ENCODE data around the gene PAGE2B. TPM values are rescaled to one million over a fixed set of nuclear protein-coding genes. Genes with fewer than 3 reads are reported as not detected.

The PAGE2B gene
- total and polyA plus RNA-seq, 9 of the 15 experiments (the other 6 are each of a cell fraction or from before 2014, with no cell fraction given) = 1.8 to 36.0 (median 16.5) TPM

DNA sequence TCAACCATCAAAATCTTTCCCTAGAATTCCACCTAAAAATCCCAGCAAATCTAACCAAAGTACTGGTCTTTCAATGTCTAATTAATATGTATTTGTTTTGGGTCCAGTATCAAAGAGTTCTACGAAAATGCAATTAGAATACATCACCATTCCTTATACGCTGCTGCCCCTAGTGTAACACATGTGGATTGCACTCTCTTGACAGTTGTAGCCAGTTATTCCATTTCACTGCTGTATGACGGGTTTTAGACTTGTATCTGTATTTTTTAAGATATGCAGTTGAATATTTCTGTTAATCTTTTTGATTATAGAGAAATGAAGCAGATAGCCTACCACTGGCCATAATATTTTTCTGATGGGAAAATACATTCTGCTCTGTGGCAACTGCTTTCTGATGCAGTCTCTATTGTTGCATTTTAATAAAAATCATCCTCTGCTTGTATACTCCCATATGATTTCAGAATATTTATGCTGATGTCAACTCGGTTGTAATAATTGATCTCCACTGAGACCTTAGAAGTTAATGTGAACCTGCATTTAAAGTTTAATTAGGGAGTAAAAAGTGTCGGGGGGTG, 17.1 kb upstream of the PAGE2B start:
- in situ Hi-C loops (cut with MboI) = loop anchor here (25.0 kb wide), 1 partner anchor 420 kb away; no protein-coding TSS in a partner anchor
- Histone ChIP-seq H2AFZ (ENCODE audit: low read depth, low read length) (peak overlapping the region; percentile 32; the same call in 1 of the 2 replicates), H3K79me2 (ENCODE audit: control insufficient read depth, insufficient read depth, low read length) (no peaks in the 10 kb centered on the region), H3K9me3 (replicated peaks; ENCODE audit: control insufficient read depth, insufficient read depth, low read depth, low read length) (peaks cover 2% of the 10 kb centered on the region; the same call in 1 of the 2 replicates), H3K36me3 (ENCODE audit: control insufficient read depth, insufficient read depth, low read length) (no peaks in the 10 kb centered on the region), H3K4me1 (replicated peaks in 1 of 2; ENCODE audit: control insufficient read depth in 2 of 2, insufficient read depth in 2 of 2, low read length in 2 of 2) (peaks cover 0 to 2% of the 10 kb centered on the region in 2 experiments; a peak in 2 of 5 replicates), H3K27me3 (ENCODE audit: control insufficient read depth in 2 of 2, insufficient read depth in 2 of 2, low read length in 2 of 2) (no peaks in the 10 kb centered on the region), H4K20me1 (replicated peaks; ENCODE audit: control insufficient read depth, insufficient read depth, low read length) (no peaks in the 10 kb centered on the region), H3K9me1 (ENCODE audit: control insufficient read depth, insufficient read depth, low read length) (no peaks in the 10 kb centered on the region), H3K9ac (ENCODE audit: insufficient read depth in 1 of 2, low read depth in 2 of 2, low read length in 2 of 2) (no peak overlapping the region), H3K4me2 (ENCODE audit: insufficient read depth, low read length) (no peak overlapping the region; the same call in 1 of the 2 replicates), H3K4me3 (no peak overlapping the region), H3K27ac (ENCODE audit: extremely low read depth, low read depth, low read length) (no peak overlapping the region)
- ChIA-PET POLR2A (no interaction called here), CTCF (ENCODE audit: low intra/inter-chr PET ratio) (interaction anchor here (0.8 kb wide), 1 partner anchor 633 kb away, joined by 3 read pairs; no protein-coding TSS in a partner anchor)
- DNase-seq (ENCODE audit: extremely low read depth in 1 of 4, low spot score in 3 of 4) (peak; percentile 22 to 57 (median 32)), ATAC-seq (peak; percentile 87), FAIRE-seq (peak; percentile 80)
- WGBS (ENCODE audit: insufficient coverage, low coverage, missing lambda C conversion rate) = 15% methylated on average over 5 of the region's 5 CpGs
- no TSS peak for BruUV-seq (replicated peaks)
- intact Hi-C loops (cut with micrococcal nuclease) = loop anchor here (1.0 to 10.0 kb wide), 4 partner anchors 53 to 413 kb away; partner anchors contain the start of gene APEX2
- TF ChIP-seq ZNF717 (CRISPR knock-in tag; IDR thresholded peaks at IDR 0.05) (no peak), SAFB (IDR thresholded peaks at IDR 0.05; ENCODE audit: borderline replicate concordance, low read depth, low read length) (no peak), SMC3 (conservative IDR thresholded peaks at IDR 0.05; ENCODE audit: insufficient read depth, low read depth, low read length) (peak; percentile 50; the same call in 1 of the 2 replicates), KLF16 (IDR thresholded peaks at IDR 0.05) (0 out of 2 replicates have a peak, but pooled peaks have one; percentile 36), RAD21 (CRISPR knock-in tag; conservative IDR thresholded peaks at IDR 0.05 in 1 of 2, IDR thresholded peaks at IDR 0.05 in 1 of 2) (peak; percentile 79 to 89), DEAF1 (CRISPR knock-in tag; IDR thresholded peaks at IDR 0.05) (peak; percentile 56; the same call in 1 of the 2 replicates), HCFC1 (IDR thresholded peaks at IDR 0.05; ENCODE audit: low read depth, low read length) (no peak), ZNF785 (CRISPR knock-in tag; IDR thresholded peaks at IDR 0.05) (no peak), SNRNP70 (optimal IDR thresholded peaks at IDR 0.05; ENCODE audit: low read depth, low read length) (no peak), MEIS2 (IDR thresholded peaks at IDR 0.05; ENCODE audit: partially characterized antibody) (no peak), MNT (conservative IDR thresholded peaks at IDR 0.05) (0 out of 4 replicates have a peak, but pooled peaks of 1 of the 2 experiments have one; percentile 29), POU5F1 (IDR thresholded peaks at IDR 0.05; ENCODE audit: borderline replicate concordance, low read depth, low read length, partially characterized antibody) (no peak), SMARCE1 (IDR thresholded peaks at IDR 0.05) (no peak), RBM22 (IDR thresholded peaks at IDR 0.05; ENCODE audit: low read depth, low read length, poor library complexity, severe bottlenecking) (no peak)
- TF ChIP-seq, protein P1, sequence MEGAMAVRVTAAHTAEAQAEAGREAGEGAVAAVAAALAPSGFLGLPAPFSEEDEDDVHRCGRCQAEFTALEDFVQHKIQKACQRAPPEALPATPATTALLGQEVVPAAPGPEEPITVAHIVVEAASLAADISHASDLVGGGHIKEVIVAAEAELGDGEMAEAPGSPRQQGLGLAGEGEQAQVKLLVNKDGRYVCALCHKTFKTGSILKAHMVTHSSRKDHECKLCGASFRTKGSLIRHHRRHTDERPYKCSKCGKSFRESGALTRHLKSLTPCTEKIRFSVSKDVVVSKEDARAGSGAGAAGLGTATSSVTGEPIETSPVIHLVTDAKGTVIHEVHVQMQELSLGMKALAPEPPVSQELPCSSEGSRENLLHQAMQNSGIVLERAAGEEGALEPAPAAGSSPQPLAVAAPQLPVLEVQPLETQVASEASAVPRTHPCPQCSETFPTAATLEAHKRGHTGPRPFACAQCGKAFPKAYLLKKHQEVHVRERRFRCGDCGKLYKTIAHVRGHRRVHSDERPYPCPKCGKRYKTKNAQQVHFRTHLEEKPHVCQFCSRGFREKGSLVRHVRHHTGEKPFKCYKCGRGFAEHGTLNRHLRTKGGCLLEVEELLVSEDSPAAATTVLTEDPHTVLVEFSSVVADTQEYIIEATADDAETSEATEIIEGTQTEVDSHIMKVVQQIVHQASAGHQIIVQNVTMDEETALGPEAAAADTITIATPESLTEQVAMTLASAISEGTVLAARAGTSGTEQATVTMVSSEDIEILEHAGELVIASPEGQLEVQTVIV (CRISPR knock-in tag; IDR thresholded peaks at IDR 0.05; ENCODE audit: borderline replicate concordance) = no peak
